ENCODE measurements around the gene TMEM59L.

GRCh38 chr19:18616023-18616422, 3.4 kb downstream of the TMEM59L start:
- no peak for TF ChIP-seq EZH2 (IDR thresholded peaks at IDR 0.05; ENCODE audit: borderline replicate concordance)
- TF ChIP-seq CTCF (IDR thresholded peaks at IDR 0.05; ENCODE audit: poor library complexity), result no peak
